LNCaP clone FGC (cell line): ENCODE data around the gene HIBADH.

ENCODE experiments used
- DNase-seq: peaks from one replicate; pipeline ENCODE4 v3.0.0-alpha.2; 2011; ENCODE audit warnings: low read depth
- H3K4me3 ChIP-seq: 2 replicates; pipeline ENCODE4 v1.5.1; 2011; ENCODE audit warnings: mild to moderate bottlenecking, low read depth, low read length, control low read depth
- TF ChIP-seq, protein P1 (sequence below): IDR thresholded peaks from 2 replicates; pipeline ENCODE4 v1.5.1; 2012; ENCODE audit warnings: mild to moderate bottlenecking; ENCODE audit not compliant: control insufficient read depth, insufficient read depth; ENCODE audit errors: extremely low read depth

Gene HIBADH

DNA sequence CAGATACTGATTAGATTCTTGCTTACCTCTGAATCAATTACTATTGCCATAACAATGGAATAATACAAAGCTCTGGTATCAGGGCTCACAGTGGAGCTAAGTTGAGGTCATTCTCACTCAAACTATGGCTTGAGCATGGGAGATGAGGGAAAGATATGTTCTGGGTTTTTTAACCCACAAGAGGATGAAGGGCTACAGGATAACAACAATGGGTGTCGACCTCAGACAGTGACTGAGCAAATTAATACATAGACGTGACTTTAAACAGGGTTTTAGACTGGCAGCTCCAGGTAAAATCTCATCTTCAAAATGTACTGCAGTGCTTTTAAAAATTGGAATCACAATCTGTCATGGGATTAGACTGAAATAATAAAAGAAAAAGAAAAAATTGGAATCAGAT is 7.5 kb upstream of the HIBADH start:
- TF ChIP-seq, protein P1, sequence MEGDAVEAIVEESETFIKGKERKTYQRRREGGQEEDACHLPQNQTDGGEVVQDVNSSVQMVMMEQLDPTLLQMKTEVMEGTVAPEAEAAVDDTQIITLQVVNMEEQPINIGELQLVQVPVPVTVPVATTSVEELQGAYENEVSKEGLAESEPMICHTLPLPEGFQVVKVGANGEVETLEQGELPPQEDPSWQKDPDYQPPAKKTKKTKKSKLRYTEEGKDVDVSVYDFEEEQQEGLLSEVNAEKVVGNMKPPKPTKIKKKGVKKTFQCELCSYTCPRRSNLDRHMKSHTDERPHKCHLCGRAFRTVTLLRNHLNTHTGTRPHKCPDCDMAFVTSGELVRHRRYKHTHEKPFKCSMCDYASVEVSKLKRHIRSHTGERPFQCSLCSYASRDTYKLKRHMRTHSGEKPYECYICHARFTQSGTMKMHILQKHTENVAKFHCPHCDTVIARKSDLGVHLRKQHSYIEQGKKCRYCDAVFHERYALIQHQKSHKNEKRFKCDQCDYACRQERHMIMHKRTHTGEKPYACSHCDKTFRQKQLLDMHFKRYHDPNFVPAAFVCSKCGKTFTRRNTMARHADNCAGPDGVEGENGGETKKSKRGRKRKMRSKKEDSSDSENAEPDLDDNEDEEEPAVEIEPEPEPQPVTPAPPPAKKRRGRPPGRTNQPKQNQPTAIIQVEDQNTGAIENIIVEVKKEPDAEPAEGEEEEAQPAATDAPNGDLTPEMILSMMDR, result no peak
- DNase-seq, result no peak
- H3K4me3 ChIP-seq, result no peak overlapping the region

DNA sequence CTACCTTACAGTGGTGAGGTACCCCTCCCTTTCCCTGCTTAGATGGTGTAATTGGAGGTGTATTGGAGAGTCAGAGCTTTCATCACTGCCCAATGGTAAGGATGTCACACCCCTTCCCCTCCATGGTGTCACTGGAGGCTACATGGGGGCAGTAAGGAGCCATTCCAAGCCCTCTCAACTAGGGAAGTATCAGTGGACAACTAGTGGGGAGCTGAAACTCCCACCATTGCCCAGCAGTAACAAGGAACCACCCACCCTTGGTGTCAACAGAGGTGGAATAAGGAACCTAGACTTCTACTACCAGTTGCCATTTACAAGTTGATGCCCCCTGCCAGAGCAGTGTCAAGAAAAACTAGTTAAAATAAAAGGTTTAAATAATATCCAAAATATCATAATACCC is 2.8 kb upstream of the HIBADH start:
- TF ChIP-seq, protein P1, result no peak
- DNase-seq, result no peak
- no peak overlapping the region for H3K4me3 ChIP-seq

DNA sequence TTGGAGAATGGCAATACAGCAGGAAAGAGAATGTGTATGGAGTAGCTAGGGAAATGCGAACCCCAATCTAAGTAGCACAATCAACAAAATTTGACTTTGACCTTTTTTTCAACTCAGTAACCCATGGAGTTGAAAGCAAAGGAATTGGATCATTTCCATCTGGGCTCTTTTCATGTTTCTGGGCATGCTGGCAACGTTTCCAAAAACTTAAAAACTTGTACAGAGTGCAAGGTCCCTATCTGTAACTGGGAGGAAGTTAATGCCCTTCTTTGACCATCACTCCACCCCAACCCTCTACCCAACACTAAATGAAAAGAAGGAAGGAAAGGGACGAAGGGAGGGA is 1.3 kb upstream of the HIBADH start:
- TF ChIP-seq, protein P1, result no peak
- DNase-seq, result no peak
- no peak overlapping the region for H3K4me3 ChIP-seq

DNA sequence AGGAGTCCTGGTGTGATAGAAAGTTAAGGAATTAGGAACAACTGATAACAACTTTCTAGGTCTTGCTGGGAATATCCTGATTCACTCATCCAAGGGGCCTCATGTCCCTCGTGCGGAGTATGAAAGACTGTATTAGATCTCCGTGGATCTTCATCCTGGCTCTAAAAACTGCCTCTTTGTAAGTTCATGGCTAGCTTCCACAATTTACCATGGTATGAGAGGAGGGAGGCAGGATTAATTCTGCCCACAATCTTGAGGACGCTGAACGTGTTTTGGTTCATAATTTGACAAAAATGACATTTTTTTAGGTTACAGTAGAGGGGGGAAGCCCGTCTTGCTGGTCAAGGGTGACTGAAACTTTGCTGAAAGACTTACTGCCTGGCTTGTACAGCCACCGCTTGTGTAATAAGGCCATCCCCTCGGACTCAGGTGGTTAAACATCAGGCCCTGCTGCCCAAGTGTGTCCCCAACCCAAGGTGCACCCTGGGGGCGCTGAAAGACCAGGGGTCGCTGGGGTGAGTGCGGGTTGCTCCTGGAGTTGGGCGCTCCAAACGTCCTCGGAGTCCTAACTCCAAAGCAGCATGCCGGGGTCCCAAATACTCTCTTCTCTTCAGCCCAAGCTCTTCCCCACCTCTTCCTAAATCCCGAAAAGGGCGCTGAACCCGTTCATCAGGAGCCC is 733 bp downstream of the HIBADH start:
- TF ChIP-seq, protein P1, result no peak
- DNase-seq, result no peak
- peak overlapping the region; percentile 95 for H3K4me3 ChIP-seq

DNA sequence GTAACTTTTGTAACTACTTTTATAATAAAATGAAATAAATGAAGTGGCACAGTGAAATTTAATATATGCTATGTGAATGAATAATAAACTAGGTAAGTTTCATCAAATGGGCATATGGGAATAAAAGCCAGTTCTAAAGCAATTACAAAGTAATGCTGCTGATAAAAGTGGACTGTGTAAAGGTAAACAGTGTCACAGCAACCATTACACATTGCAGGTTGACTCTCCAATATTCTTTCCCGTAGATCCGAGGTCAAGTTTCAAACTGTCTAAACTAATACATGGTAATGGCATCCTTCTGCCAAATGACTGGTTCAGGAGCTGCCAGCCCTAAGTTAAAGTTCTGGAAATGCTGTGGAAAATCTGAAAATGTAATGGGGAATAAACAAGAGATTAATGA is 6.0 kb downstream of the HIBADH start:
- TF ChIP-seq, protein P1, result no peak
- no peak for DNase-seq
- H3K4me3 ChIP-seq, result no peak overlapping the region

DNA sequence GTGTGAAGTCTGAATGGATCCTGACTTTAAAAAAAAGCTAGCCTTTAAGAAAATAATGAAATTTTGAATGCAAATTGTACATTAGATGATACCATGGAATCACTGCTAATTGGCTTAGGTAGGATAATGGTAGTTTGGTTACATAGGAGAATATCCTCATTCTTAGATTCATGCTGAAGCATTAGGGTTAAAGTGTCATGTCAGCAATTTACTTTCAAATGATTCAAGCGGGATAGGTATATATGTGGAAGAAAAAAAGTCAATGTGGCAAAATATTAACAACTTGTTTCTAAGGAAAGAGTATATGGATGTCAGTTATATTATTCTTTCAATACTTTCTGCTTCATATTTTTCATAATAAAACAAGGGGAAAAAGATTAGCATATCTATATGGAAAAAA is 7.5 kb downstream of the HIBADH start:
- TF ChIP-seq, protein P1, result no peak
- no peak for DNase-seq
- H3K4me3 ChIP-seq, result no peak overlapping the region

DNA sequence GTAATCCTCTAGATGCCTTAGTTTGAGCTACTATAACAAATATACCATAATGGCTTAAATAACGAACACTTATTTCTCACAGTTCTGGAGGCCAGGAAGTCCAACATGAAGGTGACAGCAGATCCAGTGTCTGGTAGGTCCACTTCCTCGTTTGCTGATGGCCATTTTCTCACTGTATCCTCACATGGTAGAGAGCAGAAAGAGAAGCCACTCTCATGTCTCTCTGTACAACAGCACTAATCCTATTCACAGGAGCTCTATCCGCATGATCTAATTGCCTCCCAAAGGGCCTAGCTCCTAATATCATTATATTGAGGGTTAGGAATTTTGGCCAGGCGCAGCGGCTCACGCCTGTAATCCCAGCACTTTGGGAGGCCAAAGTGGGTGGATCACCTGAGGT is 10.2 kb downstream of the HIBADH start:
- H3K4me3 ChIP-seq, result no peak overlapping the region
- DNase-seq, result no peak
- TF ChIP-seq, protein P1, result no peak
